Measurements from ENCODE around the gene NPHS1.

Gene NPHS1

GRCh38 chr19:35776102-35776788 is 76.1 kb downstream of the NPHS1 start:
- TF ChIP-seq, protein P1, sequence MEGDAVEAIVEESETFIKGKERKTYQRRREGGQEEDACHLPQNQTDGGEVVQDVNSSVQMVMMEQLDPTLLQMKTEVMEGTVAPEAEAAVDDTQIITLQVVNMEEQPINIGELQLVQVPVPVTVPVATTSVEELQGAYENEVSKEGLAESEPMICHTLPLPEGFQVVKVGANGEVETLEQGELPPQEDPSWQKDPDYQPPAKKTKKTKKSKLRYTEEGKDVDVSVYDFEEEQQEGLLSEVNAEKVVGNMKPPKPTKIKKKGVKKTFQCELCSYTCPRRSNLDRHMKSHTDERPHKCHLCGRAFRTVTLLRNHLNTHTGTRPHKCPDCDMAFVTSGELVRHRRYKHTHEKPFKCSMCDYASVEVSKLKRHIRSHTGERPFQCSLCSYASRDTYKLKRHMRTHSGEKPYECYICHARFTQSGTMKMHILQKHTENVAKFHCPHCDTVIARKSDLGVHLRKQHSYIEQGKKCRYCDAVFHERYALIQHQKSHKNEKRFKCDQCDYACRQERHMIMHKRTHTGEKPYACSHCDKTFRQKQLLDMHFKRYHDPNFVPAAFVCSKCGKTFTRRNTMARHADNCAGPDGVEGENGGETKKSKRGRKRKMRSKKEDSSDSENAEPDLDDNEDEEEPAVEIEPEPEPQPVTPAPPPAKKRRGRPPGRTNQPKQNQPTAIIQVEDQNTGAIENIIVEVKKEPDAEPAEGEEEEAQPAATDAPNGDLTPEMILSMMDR (IDR thresholded peaks at IDR 0.05; ENCODE audit: borderline replicate concordance, insufficient read depth, low read depth, low read length) = no peak
- H3K4me3 ChIP-seq (ENCODE audit: low read depth, low read length) = peak overlapping the region; percentile 59

All from GM12875 (cell line).